ENCODE measurements around the gene RAB3IP. TPM values are rescaled to one million over a fixed set of nuclear protein-coding genes. Genes with fewer than 3 reads are reported as not detected.

Gene RAB3IP
- total RNA-seq, 6 donors from 2014 or later: 24.1 to 99.5 (median 34.2) TPM

DNA sequence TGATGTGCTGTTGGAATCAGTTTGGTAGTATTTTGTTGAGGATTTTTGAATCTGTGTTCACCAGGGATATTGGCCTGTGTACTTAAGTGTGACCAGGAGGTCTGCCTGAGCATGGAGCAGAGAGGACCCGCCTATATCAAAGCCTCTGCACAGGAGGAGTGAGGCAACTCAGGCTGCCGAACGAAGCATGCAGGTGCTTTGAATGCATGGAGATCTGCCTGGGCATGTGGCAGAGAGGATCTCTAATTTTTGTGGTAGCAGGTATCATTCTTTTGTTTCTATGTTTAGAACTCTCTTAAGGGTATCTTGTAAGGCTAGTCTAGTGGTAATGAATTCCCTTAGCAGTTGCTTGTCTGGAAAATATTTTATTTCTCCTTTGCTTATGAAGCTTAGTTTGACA is 26.9 kb downstream of the RAB3IP start:
- ATAC-seq (ENCODE audit: low FRiP score in 2 of 2) (no peak), DNase-seq (no peak)
- peaks cover 4 to 19% (median 17%) of the 10 kb centered on the region in 4 donors for H3K36me3 ChIP-seq
- no peaks in the 10 kb centered on the region for H3K27me3 ChIP-seq
- H3K27ac ChIP-seq: no peak overlapping the region
- H3K4me1 ChIP-seq: no peaks in the 10 kb centered on the region
- H3K4me3 ChIP-seq: no peak overlapping the region
- 91 to 98% methylated on average over 3 of the region's 3 CpGs for WGBS, 2 donors
- TF ChIP-seq, protein P1, sequence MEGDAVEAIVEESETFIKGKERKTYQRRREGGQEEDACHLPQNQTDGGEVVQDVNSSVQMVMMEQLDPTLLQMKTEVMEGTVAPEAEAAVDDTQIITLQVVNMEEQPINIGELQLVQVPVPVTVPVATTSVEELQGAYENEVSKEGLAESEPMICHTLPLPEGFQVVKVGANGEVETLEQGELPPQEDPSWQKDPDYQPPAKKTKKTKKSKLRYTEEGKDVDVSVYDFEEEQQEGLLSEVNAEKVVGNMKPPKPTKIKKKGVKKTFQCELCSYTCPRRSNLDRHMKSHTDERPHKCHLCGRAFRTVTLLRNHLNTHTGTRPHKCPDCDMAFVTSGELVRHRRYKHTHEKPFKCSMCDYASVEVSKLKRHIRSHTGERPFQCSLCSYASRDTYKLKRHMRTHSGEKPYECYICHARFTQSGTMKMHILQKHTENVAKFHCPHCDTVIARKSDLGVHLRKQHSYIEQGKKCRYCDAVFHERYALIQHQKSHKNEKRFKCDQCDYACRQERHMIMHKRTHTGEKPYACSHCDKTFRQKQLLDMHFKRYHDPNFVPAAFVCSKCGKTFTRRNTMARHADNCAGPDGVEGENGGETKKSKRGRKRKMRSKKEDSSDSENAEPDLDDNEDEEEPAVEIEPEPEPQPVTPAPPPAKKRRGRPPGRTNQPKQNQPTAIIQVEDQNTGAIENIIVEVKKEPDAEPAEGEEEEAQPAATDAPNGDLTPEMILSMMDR (IDR thresholded peaks at IDR 0.05): no peak
- TF ChIP-seq EP300 (IDR thresholded peaks at IDR 0.05): no peak
- no peak for TF ChIP-seq POLR2AphosphoS5 (IDR thresholded peaks at IDR 0.05)
- peaks cover 6 to 39% (median 25%) of the 10 kb centered on the region in 4 donors for H3K9me3 ChIP-seq

DNA sequence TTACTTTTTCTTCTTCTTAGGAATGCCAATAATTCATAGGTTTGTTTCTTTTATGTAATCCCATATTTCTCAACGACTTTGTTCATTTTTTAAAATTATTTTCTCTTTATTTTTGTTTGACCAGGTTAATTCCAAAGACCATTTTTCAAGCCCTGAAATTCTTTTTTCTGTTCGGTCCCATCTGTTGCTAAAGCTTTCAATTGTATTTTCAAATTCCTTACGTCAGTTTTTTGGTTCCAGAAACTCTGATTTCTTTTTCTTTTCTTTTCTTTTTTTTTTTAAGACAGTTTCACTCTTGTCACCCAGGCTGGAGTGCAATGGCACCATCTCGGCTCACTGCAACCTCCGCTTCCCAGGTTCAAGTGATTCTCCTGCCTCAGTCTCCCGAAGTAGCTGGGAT is 27.6 kb downstream of the RAB3IP start:
- DNase-seq (no peak), ATAC-seq (ENCODE audit: low FRiP score in 2 of 2) (no peak)
- no peak overlapping the region for H3K27ac ChIP-seq
- WGBS, 2 donors: 95 to 99% methylated on average over 6 of the region's 6 CpGs
- H3K27me3 ChIP-seq: no peaks in the 10 kb centered on the region
- H3K4me1 ChIP-seq: no peaks in the 10 kb centered on the region
- peaks cover 4 to 21% (median 17%) of the 10 kb centered on the region in 4 donors for H3K36me3 ChIP-seq
- TF ChIP-seq EP300 (IDR thresholded peaks at IDR 0.05) (no peak), POLR2AphosphoS5 (IDR thresholded peaks at IDR 0.05) (no peak), POLR2A (IDR thresholded peaks at IDR 0.05) (no peak)
- TF ChIP-seq, protein P1 (IDR thresholded peaks at IDR 0.05): no peak
- no peak overlapping the region for H3K4me3 ChIP-seq
- H3K9me3 ChIP-seq: peaks cover 6 to 40% (median 25%) of the 10 kb centered on the region in 4 donors

DNA sequence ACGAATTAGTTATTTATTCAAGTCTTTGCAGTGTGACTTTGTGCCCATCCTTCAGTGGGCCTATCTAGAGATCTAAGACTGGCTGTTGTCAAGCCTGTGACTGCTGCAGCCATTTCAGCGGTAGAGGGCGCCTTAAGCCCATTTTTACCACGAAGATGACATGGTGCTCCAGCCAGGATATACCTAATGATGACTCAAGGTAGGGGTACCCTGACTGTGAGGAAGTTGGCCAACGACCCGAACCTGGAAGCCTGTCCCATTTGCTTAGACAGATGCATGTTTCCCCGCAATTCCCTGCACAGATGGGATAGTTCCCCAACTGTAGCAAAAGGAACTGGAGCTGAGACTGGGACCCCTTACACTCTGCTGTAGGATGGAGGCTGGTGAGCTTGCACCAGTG is 41.3 kb downstream of the RAB3IP start:
- H3K9me3 ChIP-seq: no peaks in the 10 kb centered on the region
- no peak overlapping the region for H3K27ac ChIP-seq
- peaks cover 0 to under 1% (median 0%) of the 10 kb centered on the region in 4 donors for H3K36me3 ChIP-seq
- ATAC-seq (ENCODE audit: low FRiP score in 2 of 2) (no peak), DNase-seq (no peak)
- TF ChIP-seq POLR2AphosphoS5 (IDR thresholded peaks at IDR 0.05) (no peak), EP300 (IDR thresholded peaks at IDR 0.05) (no peak), POLR2A (IDR thresholded peaks at IDR 0.05) (no peak)
- TF ChIP-seq, protein P1 (IDR thresholded peaks at IDR 0.05): no peak
- no peaks in the 10 kb centered on the region for H3K27me3 ChIP-seq
- WGBS, 2 donors: 63 to 78% methylated on average over 7 of the region's 7 CpGs
- H3K4me3 ChIP-seq: no peak overlapping the region
- no peaks in the 10 kb centered on the region for H3K4me1 ChIP-seq

DNA sequence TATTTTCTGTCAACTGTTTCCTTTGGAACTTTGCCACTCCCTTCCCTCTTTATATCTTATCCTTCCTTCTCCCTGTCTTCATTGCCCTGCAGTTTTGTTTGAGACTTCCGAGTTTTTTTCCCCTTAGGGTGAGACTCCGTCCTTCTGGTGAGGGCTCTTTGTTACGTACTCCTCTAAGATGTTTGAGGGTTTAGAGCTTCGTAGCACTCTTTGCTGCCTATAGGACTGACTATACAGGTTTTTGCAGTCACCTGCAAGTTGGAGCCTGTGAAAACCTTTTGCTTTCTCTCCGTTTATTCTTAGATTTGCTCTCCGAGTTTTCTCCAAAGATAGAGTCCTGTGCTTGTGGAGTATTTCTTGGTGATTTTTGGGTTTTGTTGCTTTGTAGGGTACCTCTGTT is 44.7 kb downstream of the RAB3IP start:
- no peaks in the 10 kb centered on the region for H3K27me3 ChIP-seq
- peaks cover 0 to 7% (median 0%) of the 10 kb centered on the region in 4 donors for H3K36me3 ChIP-seq
- WGBS, 2 donors: 78 to 87% methylated on average over 6 of the region's 6 CpGs
- no peak overlapping the region for H3K27ac ChIP-seq
- no peak overlapping the region for H3K4me3 ChIP-seq
- ATAC-seq (ENCODE audit: low FRiP score in 2 of 2) (no peak), DNase-seq (no peak)
- no peaks in the 10 kb centered on the region for H3K9me3 ChIP-seq
- TF ChIP-seq POLR2A (IDR thresholded peaks at IDR 0.05) (no peak), POLR2AphosphoS5 (IDR thresholded peaks at IDR 0.05) (no peak), EP300 (IDR thresholded peaks at IDR 0.05) (no peak)
- TF ChIP-seq, protein P1 (IDR thresholded peaks at IDR 0.05): no peak
- H3K4me1 ChIP-seq: no peaks in the 10 kb centered on the region

DNA sequence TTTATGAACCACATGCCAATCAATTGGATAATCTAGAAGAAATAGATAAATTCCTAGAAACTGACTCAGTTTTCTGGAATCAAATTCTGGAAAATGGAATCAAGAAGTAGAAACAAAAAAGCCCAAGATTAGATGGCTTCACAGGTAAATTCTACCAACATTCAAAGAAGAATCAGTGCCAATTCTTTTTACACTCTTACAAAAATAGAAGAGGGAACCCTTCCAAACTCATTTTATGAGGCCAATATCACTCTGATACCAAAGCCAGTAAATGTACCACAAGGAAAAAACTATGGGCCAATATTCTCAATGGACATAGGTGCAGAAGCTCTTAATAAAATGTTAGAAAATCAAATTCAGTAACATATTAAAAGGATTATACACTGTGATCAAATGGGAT is 50.7 kb downstream of the RAB3IP start:
- no peak overlapping the region for H3K27ac ChIP-seq

More for the DNA sequence above, 50.7 kb downstream of the RAB3IP start:
- Histone ChIP-seq H3K4me1 (no peaks in the 10 kb centered on the region), H3K9me3 (peaks cover 0 to 19% (median 10%) of the 10 kb centered on the region in 4 donors), H3K36me3 (peaks cover 0 to 11% (median 0%) of the 10 kb centered on the region in 4 donors), H3K27me3 (no peaks in the 10 kb centered on the region), H3K4me3 (no peak overlapping the region)
- DNase-seq (no peak), ATAC-seq (ENCODE audit: low FRiP score in 2 of 2) (no peak)
- no peak for TF ChIP-seq POLR2A (IDR thresholded peaks at IDR 0.05)
- TF ChIP-seq, protein P1 (IDR thresholded peaks at IDR 0.05): no peak
- TF ChIP-seq POLR2AphosphoS5 (IDR thresholded peaks at IDR 0.05): no peak
- no peak for TF ChIP-seq EP300 (IDR thresholded peaks at IDR 0.05)
